Karpas-422 (cell line): ENCODE data around the gene IHH. TPM values are rescaled to one million over a fixed set of nuclear protein-coding genes. Genes with fewer than 3 reads are reported as not detected.

Experiments used
- DNase-seq: peaks from one replicate; pipeline ENCODE4 v3.0.0-alpha.2; 2015
- H2AFZ ChIP-seq: fragments of 200-600 bp; sonication (generic); 2 replicates; pipeline ENCODE4 v1.6.1; 2014; ENCODE audit warnings: antibody characterized with exemption, low read length, mixed read lengths
- H3K27ac ChIP-seq: fragments of 200-600 bp; sonication (generic); 2 replicates; pipeline ENCODE4 v1.5.1; 2014; ENCODE audit warnings: mild to moderate bottlenecking, low read length, moderate library complexity
- H3K27me3 ChIP-seq: fragments of 200-600 bp; sonication (generic); 2 replicates; pipeline ENCODE4 v1.6.1; 2014; ENCODE audit warnings: low read length, mixed read lengths
- H3K36me3 ChIP-seq: fragments of 200-600 bp; sonication (generic); 2 replicates; pipeline ENCODE4 v1.6.1; 2014; ENCODE audit warnings: low read length, mixed read lengths; ENCODE audit not compliant: insufficient read depth
- H3K4me1 ChIP-seq: fragments of 200-600 bp; sonication (generic); 2 replicates; pipeline ENCODE4 v1.6.1; 2014; ENCODE audit warnings: mild to moderate bottlenecking, low read length, mixed read lengths
- H3K4me2 ChIP-seq: fragments of 200-600 bp; sonication (generic); 2 replicates; pipeline ENCODE4 v1.6.1; 2014; ENCODE audit warnings: low read length, low read depth, mild to moderate bottlenecking; ENCODE audit not compliant: poor library complexity, severe bottlenecking
- H3K4me3 ChIP-seq: fragments of 200-600 bp; sonication (generic); 2 replicates; pipeline ENCODE4 v1.5.1; 2014; ENCODE audit warnings: mild to moderate bottlenecking, antibody characterized with exemption, low read length, mixed read lengths
- H3K79me2 ChIP-seq: fragments of 200-600 bp; sonication (generic); 2 replicates; pipeline ENCODE4 v1.6.1; 2014; ENCODE audit warnings: mild to moderate bottlenecking, low read length, mixed read lengths
- H3K9ac ChIP-seq: fragments of 200-600 bp; sonication (generic); 2 replicates; pipeline ENCODE4 v1.6.0; 2014; ENCODE audit warnings: low read length
- H3K9me2 ChIP-seq: fragments of 200-600 bp; sonication (generic), shearing (Covaris generic); replicated peaks from 2 replicates; pipeline ENCODE4 v1.6.0; 2014; ENCODE audit warnings: mild to moderate bottlenecking, low read length, moderate library complexity; ENCODE audit not compliant: insufficient read depth
- H3K9me3 ChIP-seq: fragments of 300-700, 200-600 bp; sonication (generic); 2 replicates; pipeline ENCODE4 v1.6.1; 2014; ENCODE audit warnings: low read length, mixed read lengths
- H4K20me1 ChIP-seq: fragments of 200-600 bp; sonication (generic); 2 replicates; pipeline ENCODE4 v1.6.1; 2014; ENCODE audit warnings: mild to moderate bottlenecking, antibody characterized with exemption, low read length, low read depth; ENCODE audit not compliant: insufficient read depth
- total RNA-seq: library from RNA; depleted of rRNA; stranded (reverse); fragments of >200 nt; shearing (Covaris generic); gene quantifications from 2 replicates; pipeline ENCODE4 v1.2.3, GENCODE V29; 2014; ENCODE audit warnings: low replicate concordance

Gene IHH
- total RNA-seq, 1 experiment from 2014 or later: not detected

DNA sequence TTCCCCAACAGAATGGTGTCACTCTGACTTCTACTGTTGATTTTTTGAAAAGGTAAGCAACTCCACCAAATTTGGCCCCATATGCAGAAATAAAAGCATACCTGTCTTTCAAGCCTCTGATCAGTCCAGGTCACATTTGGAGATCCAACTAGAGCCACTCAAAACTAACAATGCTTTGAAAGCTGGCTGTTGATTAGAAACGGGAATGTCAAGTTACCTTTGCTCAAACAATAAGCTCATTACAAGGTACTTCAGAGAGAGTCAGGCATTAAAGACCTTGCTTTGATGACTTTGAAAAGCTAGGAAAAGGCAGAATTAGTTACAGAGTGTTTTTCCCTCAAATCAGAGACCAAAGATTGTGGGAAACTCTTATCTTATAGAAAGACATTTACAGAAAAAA lies 4.8 kb upstream of the IHH start:
- Histone ChIP-seq H3K4me2 (no peak overlapping the region), H3K4me3 (no peak overlapping the region), H3K9ac (no peak overlapping the region), H3K36me3 (no peaks in the 10 kb centered on the region), H3K9me2 (no peaks in the 10 kb centered on the region), H4K20me1 (no peaks in the 10 kb centered on the region), H2AFZ (no peak overlapping the region), H3K4me1 (no peaks in the 10 kb centered on the region), H3K27me3 (no peaks in the 10 kb centered on the region), H3K27ac (no peak overlapping the region), H3K79me2 (no peaks in the 10 kb centered on the region), H3K9me3 (no peaks in the 10 kb centered on the region)
- DNase-seq: no peak

DNA sequence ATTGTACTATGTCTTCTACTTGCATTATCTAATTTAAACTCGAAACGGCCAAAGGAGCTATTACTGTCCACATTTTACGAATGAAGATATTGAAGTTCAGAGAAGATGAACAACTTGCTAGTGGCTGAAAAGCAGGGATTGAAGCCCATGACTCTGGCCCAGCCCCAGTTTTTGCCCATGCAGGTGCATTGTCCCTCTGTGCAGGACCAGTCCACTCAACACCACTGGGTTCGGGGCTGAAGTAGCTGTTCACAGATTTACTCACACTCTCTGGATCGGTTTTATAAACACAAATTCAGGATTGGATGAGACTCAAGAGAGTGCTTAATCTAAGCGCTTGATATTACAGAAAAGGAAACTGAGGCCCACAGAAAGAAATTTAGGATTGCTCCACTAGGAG lies 1.4 kb upstream of the IHH start:
- H3K4me2 ChIP-seq: no peak overlapping the region
- H2AFZ ChIP-seq: no peak overlapping the region
- no peaks in the 10 kb centered on the region for H3K9me3 ChIP-seq
- no peak overlapping the region for H3K9ac ChIP-seq
- no peaks in the 10 kb centered on the region for H3K9me2 ChIP-seq
- no peak for DNase-seq
- no peaks in the 10 kb centered on the region for H3K79me2 ChIP-seq
- H3K4me1 ChIP-seq: no peaks in the 10 kb centered on the region
- H3K4me3 ChIP-seq: no peak overlapping the region
- no peaks in the 10 kb centered on the region for H3K36me3 ChIP-seq
- H3K27me3 ChIP-seq: no peaks in the 10 kb centered on the region
- no peak overlapping the region for H3K27ac ChIP-seq
- H4K20me1 ChIP-seq: no peaks in the 10 kb centered on the region

GRCh38 chr2:219059725-219060682 lies 717 bp downstream of the IHH start:
- Histone ChIP-seq H3K9ac (no peak overlapping the region), H2AFZ (no peak overlapping the region), H3K9me2 (no peaks in the 10 kb centered on the region), H3K27me3 (no peaks in the 10 kb centered on the region), H3K36me3 (no peaks in the 10 kb centered on the region), H4K20me1 (no peaks in the 10 kb centered on the region), H3K27ac (no peak overlapping the region), H3K4me2 (no peak overlapping the region), H3K9me3 (no peaks in the 10 kb centered on the region), H3K79me2 (no peaks in the 10 kb centered on the region), H3K4me1 (no peaks in the 10 kb centered on the region), H3K4me3 (no peak overlapping the region)
- DNase-seq: no peak

GRCh38 chr2:219059375-219059724 lies 1.4 kb downstream of the IHH start:
- H3K9me3 ChIP-seq: no peaks in the 10 kb centered on the region
- H3K27me3 ChIP-seq: no peaks in the 10 kb centered on the region
- no peak overlapping the region for H3K27ac ChIP-seq
- H3K4me2 ChIP-seq: no peak overlapping the region
- H2AFZ ChIP-seq: no peak overlapping the region
- no peaks in the 10 kb centered on the region for H3K9me2 ChIP-seq
- H3K4me1 ChIP-seq: no peaks in the 10 kb centered on the region
- DNase-seq: no peak
- H3K4me3 ChIP-seq: no peak overlapping the region
- no peak overlapping the region for H3K9ac ChIP-seq
- H4K20me1 ChIP-seq: no peaks in the 10 kb centered on the region
- no peaks in the 10 kb centered on the region for H3K36me3 ChIP-seq
- H3K79me2 ChIP-seq: no peaks in the 10 kb centered on the region

GRCh38 chr2:219058541-219059374 lies 2.0 kb downstream of the IHH start:
- Histone ChIP-seq H3K4me1 (no peaks in the 10 kb centered on the region), H3K79me2 (no peaks in the 10 kb centered on the region), H3K27me3 (no peaks in the 10 kb centered on the region), H3K4me3 (no peak overlapping the region), H2AFZ (no peak overlapping the region), H3K36me3 (no peaks in the 10 kb centered on the region), H3K4me2 (no peak overlapping the region), H4K20me1 (no peaks in the 10 kb centered on the region), H3K27ac (no peak overlapping the region), H3K9ac (no peak overlapping the region), H3K9me3 (no peaks in the 10 kb centered on the region), H3K9me2 (no peaks in the 10 kb centered on the region)
- DNase-seq: no peak

- no peaks in the 10 kb centered on the region for H3K4me1 ChIP-seq
- no peak overlapping the region for H3K27ac ChIP-seq
- H3K36me3 ChIP-seq: no peaks in the 10 kb centered on the region
- no peaks in the 10 kb centered on the region for H3K9me3 ChIP-seq
- no peaks in the 10 kb centered on the region for H3K79me2 ChIP-seq
- no peak overlapping the region for H3K4me3 ChIP-seq
- H4K20me1 ChIP-seq: no peaks in the 10 kb centered on the region
- no peak overlapping the region for H3K9ac ChIP-seq
- no peak overlapping the region for H2AFZ ChIP-seq
- H3K4me2 ChIP-seq: no peak overlapping the region
- DNase-seq: peak; percentile 89
- H3K27me3 ChIP-seq: no peaks in the 10 kb centered on the region
- H3K9me2 ChIP-seq: no peaks in the 10 kb centered on the region
Observed at GRCh38 chr2:219057709-219058540, 2.8 kb downstream of the IHH start.

DNA sequence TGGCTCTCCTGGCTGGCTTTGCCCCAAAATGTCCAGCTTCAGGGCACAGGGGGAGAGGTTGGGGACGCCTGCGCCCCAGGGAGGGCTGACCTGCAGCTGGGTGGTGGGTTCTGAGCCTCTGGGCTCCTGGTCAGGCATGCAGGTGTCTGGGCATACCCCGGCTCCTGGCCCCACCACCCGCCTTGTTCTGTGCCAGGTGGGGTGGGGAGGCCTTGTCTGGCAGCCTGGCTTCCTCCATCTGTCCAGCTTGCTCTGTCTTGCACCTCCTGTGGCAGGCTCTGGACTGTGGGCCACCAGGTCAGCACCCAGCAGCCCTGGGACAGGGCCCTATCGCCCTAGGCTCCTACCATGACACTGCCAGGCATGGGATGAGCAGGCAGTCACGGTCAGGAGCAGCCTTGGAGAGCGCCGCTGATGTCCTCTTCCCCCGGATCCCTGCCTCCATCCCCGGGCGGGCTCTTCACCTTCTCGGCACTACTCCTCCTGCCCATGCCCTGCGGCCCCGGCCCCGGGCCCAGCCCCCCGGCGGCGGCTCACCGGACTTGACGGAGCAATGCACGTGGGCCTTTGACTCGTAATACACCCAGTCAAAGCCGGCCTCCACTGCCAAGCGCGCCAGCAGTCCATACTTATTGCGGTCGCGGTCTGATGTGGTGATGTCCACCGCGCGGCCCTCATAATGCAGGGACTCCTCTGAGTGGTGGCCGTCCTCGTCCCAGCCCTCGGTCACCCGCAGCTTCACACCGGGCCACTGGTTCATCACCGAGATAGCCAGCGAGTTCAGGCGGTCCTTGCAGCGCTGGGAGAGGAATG lies 3.6 kb downstream of the IHH start:
- Histone ChIP-seq H3K4me2 (no peak overlapping the region), H4K20me1 (no peaks in the 10 kb centered on the region), H3K27ac (no peak overlapping the region), H3K9ac (no peak overlapping the region), H3K79me2 (no peaks in the 10 kb centered on the region), H3K4me3 (no peak overlapping the region), H3K4me1 (no peaks in the 10 kb centered on the region), H3K9me2 (no peaks in the 10 kb centered on the region), H2AFZ (no peak overlapping the region), H3K36me3 (no peaks in the 10 kb centered on the region), H3K27me3 (no peaks in the 10 kb centered on the region), H3K9me3 (no peaks in the 10 kb centered on the region)
- DNase-seq: no peak
